Breast epithelium (tissue), 3 donors: ENCODE measurements around the gene RFX8.

Source experiments
- POLR2A ChIP-seq: fragments of 450-650 bp; IDR thresholded peaks from one replicate; pipeline ENCODE4 v1.6.1; 2016; ENCODE audit warnings: antibody characterized with exemption, mild to moderate bottlenecking, moderate library complexity
- POLR2AphosphoS5 ChIP-seq, 3 donors: sonication (generic); formaldehyde crosslinking; IDR thresholded peaks; one replicate each; pipeline ENCODE4 v1.6.1; 2017; ENCODE audit warnings: antibody characterized with exemption in 3 of 3
- TF ChIP-seq, protein P1 (sequence below), 3 donors: fragments of 450-650 bp; IDR thresholded peaks; one replicate each; pipeline ENCODE4 v1.5.1; 2016 to 2017; ENCODE audit warnings: antibody characterized with exemption in 3 of 3, mild to moderate bottlenecking in 3 of 3, moderate library complexity in 3 of 3

DNA sequence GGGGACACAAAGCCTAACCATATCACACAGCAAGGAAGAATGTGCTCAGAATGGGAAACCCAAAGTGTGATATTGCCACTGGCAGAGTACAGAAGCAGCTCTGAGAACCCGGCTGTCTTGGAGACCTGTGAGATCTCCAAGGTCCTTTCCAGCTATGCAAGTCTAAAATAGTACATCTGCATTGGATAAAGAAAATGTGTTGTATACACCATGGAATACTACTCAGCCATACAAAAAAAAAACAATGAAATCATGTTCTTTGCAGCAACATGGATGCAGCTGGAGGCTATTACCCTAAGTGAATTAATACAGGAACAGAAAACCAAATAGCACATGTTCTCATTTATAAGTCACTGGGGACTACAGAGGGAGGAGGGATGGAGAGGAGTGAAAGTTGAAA is 36.5 kb upstream of the RFX8 start:
- no peak for TF ChIP-seq POLR2A
- TF ChIP-seq, protein P1, sequence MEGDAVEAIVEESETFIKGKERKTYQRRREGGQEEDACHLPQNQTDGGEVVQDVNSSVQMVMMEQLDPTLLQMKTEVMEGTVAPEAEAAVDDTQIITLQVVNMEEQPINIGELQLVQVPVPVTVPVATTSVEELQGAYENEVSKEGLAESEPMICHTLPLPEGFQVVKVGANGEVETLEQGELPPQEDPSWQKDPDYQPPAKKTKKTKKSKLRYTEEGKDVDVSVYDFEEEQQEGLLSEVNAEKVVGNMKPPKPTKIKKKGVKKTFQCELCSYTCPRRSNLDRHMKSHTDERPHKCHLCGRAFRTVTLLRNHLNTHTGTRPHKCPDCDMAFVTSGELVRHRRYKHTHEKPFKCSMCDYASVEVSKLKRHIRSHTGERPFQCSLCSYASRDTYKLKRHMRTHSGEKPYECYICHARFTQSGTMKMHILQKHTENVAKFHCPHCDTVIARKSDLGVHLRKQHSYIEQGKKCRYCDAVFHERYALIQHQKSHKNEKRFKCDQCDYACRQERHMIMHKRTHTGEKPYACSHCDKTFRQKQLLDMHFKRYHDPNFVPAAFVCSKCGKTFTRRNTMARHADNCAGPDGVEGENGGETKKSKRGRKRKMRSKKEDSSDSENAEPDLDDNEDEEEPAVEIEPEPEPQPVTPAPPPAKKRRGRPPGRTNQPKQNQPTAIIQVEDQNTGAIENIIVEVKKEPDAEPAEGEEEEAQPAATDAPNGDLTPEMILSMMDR (IDR thresholded peaks at IDR 0.05): no peak
- TF ChIP-seq POLR2AphosphoS5 (IDR thresholded peaks at IDR 0.05): no peak
